GM12892 (cell line): Measurements from ENCODE around the gene MINK1.

Experiments
- POLR2A ChIP-seq: IDR thresholded peaks from 2 replicates; pipeline ENCODE4 v1.6.1; 2011; ENCODE audit warnings: low read depth, low read length, control low read depth
- POLR2AphosphoS5 ChIP-seq: IDR thresholded peaks from 2 replicates; pipeline ENCODE4 v1.6.1; 2011; ENCODE audit warnings: low read depth, low read length, control low read depth
- TAF1 ChIP-seq: IDR thresholded peaks from 2 replicates; pipeline ENCODE4 v1.6.1; 2011; ENCODE audit warnings: low read depth, mild to moderate bottlenecking, control low read depth, low read length, borderline replicate concordance

DNA sequence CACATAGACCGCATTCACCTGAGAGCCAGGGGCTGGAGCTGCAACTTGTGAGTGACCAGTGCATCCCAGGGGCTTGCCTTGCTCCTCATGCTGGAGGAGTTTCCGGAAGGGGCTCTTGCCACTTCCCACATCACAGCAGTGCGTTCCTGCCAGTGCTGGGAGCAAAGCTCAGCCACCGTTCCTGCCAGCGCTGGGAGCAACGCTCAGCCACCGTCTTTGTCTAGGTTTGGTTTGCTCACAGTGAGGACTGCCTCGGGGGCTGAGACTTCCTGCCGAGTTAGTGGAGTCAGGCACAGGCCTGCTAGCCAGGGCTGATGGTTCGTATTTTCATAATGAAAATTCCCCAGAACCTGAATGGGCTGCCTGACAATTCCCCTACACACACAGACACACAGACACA lies 75.2 kb downstream of the MINK1 start:
- TF ChIP-seq POLR2AphosphoS5 (no peak), POLR2A (no peak), TAF1 (no peak)
